Stimulated activated CD4-positive, alpha-beta T cell treated with anti-CD3 and anti-CD28 coated beads, Interleukin-4, amount 100 ng/mL, for 24 hours (primary cell): ENCODE data around the gene FHIP2A.

Experiments used
- DNase-seq: peaks from one replicate; pipeline ENCODE4 v3.0.0-alpha.2; 2020

Gene FHIP2A

DNA sequence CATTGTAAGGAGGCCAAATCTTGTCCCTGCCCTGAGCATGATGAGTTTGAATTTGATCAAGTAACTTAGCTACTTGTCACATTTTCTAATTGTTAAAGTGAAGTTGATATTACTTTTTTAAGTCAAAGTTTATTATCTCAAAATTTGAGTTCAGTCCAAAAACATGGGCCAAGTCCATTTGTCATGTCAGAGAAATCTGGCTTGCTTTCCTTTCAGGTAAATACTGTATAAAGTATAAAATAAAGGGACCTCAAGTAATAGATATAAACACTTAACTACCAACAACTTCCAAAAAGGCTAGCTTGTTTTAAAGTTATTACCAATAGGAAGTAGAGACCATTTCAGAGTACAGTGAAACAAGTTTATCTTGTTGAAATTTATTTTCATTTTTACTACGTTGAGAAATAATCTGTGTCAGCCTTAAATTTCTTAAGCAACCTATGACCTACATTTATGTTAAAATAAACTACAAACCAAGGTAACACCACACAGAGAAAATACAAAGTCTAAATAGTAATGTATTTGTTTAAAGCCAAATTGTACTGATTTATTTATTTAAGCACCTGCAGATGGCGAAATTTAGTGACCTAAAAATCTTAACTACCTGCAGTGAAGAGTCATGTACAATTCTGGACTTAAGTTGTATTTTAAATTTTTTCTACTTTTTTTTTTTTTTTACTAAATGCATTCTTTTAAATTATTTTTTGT is 36.5 kb downstream of the FHIP2A start:
- no peak for DNase-seq

- no peak for DNase-seq
Observed at GRCh38 chr10:114859222-114859621, 37.6 kb downstream of the FHIP2A start.

DNA sequence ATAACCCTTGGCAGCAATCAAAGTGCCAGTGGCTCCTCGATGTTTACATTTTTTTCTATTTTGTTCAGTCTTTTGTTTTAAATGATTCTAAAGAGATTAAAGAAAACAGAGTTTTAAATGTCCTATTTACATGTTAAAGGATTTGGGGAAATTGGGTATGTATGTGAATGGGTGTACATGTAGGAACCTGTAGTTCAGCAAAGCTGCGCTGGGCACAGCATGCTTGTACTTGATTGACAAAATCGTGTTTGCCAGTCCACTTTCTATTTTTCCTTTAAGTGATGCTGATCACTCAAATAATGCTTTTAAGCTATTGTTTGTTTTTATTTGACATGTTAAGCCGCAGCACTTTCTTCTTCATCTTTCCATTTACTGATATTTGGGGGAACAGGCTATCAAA is 40.9 kb downstream of the FHIP2A start:
- DNase-seq: no peak

GRCh38 chr10:114867365-114867764 is 45.8 kb downstream of the FHIP2A start:
- no peak for DNase-seq

DNA sequence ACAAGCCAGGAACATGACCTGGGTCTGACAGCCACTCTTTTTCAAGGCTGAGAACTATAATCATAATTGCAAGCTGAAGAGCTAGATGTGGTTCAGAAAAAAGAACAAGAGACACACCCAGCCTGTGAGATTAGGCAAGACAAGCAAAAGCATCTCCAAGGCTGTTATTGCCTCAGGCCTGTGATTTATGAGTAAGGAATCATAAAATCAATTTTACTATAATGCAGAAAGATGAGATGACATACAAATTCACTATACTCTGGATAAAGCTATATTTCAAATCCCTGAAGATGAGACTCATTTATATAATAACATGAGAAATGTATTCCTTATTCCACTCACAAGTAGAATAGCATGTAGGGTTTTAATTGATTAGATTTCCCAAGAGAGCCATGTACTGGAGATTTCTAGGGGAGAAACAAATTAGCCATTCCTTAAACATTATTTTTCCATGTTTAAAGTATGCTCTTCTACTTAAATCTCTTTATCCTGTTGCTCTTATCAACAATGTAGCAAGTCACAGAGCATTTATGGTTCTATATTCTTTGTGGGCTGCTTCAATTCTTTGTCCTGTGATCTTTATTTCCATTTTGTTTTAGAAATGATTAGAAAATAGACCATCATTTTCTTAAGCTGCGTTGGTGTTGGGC is 47.4 kb downstream of the FHIP2A start:
- DNase-seq: no peak

- no peak for DNase-seq
Observed at GRCh38 chr10:114869520-114869892, 47.9 kb downstream of the FHIP2A start.

DNA sequence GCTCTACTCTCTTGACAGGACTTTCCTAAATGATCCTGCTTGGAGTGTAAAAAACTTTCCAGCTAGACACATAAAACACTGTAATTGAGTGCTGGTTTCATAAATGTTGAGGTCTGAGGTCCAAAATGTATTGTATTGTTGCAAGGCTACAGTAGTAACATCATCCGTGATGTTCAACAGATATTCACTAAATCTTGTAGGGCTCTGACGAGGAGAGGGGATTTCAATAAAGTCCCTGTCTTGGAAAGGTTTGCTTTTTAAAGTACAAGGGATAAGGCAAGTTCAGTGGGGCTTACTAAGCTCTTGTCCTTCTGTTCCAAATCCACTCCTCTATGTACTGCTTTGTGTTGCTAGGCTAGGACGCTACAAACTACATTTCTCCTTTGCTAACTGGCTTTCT is 48.9 kb downstream of the FHIP2A start:
- DNase-seq: no peak

DNA sequence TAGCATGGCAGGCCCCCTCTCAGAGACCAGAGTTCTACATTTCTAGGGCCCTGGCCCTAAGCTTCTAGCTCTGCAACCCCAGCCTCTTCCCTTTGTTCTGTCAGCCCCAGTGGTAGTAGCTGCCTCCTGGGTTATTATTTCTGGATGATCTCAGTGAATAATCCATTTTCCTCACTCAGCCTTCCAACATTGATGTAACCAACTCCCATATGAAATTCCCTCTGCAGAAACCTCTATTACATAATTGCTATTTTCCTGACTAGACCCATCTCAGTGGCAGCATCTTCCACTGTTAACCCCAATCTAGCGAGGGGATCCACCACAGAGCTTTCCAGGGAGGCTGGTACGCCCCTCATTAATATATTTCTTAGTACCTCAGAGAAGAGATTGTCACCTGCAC is 49.8 kb downstream of the FHIP2A start:
- no peak for DNase-seq
